ENCODE measurements around the gene TCF20.
A peak's percentile ranks its signal among the peaks of the same experiment; 100 is the strongest.

The TCF20 gene

DNA sequence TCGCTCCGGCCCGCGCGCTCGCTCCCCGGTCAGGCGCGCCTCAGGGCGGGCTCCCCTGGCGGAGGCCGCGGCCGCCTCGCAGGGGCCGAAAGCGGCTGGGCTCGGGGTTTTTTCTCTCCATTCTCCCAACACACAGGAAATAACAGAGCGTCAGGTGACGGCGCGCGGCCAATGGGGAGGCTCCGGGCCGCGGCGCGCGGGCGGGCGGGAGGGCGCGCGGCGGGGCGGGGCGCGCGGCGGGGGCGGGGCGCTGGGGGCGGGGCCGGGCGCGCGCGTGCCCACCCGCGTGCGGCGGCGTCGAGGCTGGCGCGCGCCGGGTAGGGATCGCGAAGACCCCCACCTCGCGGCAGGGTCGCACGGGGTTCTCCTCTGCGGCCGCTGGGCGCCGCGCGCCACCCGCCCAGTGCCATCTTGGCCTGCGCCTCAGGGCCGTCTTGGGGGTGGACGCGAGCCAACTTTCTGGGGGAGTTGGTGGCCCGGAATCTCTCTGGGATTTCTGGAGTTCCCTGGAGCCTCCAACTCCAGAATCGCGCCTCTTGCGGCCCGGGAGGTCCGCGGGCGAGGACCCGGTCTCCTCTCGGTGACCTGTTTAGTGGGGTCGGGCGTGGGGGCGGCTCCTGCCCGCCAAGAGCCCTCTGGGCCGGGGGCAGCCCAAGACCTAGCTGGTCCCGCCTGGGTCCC is at the start of gene TCF20:
Gene TCF20, minus strand, starts transcription at position 144 of the 681 bp plus-strand sequence. CDS start 55,348 bp downstream, outside the sequence.
- no peaks in the 10 kb centered on the region for H3K27me3 Mint-ChIP-seq
- H3K4me1 Mint-ChIP-seq (ENCODE audit: low read depth) = peaks cover 35% of the 10 kb centered on the region
- no peaks in the 10 kb centered on the region for H3K9me3 Mint-ChIP-seq
- peaks cover 4% of the 10 kb centered on the region for H3K36me3 Mint-ChIP-seq (ENCODE audit: low read depth)
- H3K4me3 Mint-ChIP-seq = peak within 1 kb of the TSS; percentile 91
- H3K27ac Mint-ChIP-seq = peak within 1 kb of the TSS; percentile 86

DNA sequence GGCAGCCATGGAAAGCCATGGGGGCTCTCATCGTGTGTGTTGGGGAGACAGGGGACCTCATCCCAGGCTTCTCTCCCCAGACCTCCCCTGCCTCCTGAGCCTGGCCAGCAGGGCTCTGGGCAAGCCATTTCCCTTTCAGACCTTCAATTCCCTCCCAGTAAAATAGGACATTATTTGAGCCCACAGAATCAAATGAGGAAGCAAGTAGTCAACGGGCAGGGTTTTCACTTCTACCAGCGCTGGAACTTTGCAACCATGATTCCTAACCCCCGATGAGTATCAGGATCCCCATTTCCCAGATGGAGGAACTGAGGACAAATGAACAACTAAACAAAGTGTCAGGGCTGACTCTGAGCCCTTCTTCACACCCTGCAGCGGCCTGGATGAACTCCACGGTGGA is 48.9 kb upstream of the TCF20 start:
- H3K27ac Mint-ChIP-seq = no peak overlapping the region
- no peaks in the 10 kb centered on the region for H3K27me3 Mint-ChIP-seq
- no peaks in the 10 kb centered on the region for H3K9me3 Mint-ChIP-seq

DNA sequence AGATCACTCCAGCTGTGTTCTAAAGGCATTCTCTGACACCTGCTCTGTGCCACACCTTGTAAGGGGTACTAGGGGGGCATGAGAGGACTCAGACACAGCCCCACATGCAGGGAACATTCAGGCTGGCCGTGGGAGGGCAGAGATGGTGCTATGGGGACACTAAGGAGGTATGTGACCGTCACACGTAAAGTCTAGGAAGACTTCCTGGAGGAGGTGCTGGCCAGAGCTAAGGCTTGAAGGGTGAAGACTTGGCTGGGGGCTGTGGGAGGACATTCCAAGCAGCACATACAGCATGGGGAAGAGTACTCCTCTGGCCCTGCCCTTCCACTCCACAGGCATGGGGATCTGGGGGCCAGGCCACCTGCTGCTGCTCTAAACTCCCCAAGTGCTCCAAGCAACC is 48.5 kb upstream of the TCF20 start:
- H3K27ac Mint-ChIP-seq = no peak overlapping the region
- no peaks in the 10 kb centered on the region for H3K9me3 Mint-ChIP-seq
- peaks cover 12% of the 10 kb centered on the region for H3K4me1 Mint-ChIP-seq (ENCODE audit: low read depth)
- no peaks in the 10 kb centered on the region for H3K27me3 Mint-ChIP-seq
- H3K36me3 Mint-ChIP-seq (ENCODE audit: low read depth) = no peaks in the 10 kb centered on the region
- H3K4me3 Mint-ChIP-seq = no peak overlapping the region

More for the DNA sequence above, 48.9 kb upstream of the TCF20 start:
- H3K4me1 Mint-ChIP-seq (ENCODE audit: low read depth) = peaks cover 13% of the 10 kb centered on the region
- H3K36me3 Mint-ChIP-seq (ENCODE audit: low read depth) = no peaks in the 10 kb centered on the region
- no peak overlapping the region for H3K4me3 Mint-ChIP-seq

DNA sequence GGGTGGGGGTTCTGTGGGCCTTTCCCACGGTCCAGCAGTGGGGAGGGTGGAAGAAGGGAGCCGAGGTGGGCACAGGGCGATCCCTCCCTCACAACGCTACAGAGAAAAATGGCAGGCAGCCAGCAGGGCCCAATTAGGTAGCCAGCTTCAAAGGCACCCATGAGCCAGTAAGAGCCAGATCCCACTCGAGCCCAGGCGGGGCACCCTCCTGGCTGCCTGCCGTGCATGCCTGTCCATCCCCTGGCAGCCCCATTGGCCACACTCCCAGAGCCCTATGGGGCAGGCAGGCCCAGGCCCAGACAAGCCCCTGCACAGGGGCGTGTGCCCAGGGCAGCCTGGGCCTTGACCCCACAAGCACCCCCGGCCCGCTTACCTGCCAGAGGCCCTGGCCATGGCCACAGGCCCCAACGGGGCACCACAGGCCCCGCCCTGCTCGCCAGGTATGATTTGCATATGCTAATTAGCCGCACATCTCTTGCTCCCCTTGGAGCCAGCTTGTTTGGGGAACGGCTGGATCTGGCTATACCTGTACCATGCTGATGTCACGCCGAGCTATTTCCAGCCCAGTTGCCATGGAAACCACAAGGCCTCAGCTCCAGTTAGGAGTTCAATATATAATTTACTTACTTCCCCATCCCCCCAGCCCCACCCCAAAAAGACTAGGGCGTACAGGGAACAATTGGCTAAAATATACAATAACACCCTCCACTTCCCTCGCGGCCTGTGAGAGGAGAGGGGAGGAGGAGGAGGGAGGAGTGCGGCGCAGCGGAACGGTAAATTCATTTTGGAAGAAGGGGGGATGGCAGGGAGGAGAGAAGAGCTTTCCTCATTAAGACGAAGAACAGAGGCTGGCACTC is 47.5 kb upstream of the TCF20 start:
- H3K27me3 Mint-ChIP-seq = no peaks in the 10 kb centered on the region
- H3K4me1 Mint-ChIP-seq (ENCODE audit: low read depth) = peaks cover 16% of the 10 kb centered on the region
- H3K36me3 Mint-ChIP-seq (ENCODE audit: low read depth) = no peaks in the 10 kb centered on the region
- no peaks in the 10 kb centered on the region for H3K9me3 Mint-ChIP-seq
- H3K4me3 Mint-ChIP-seq = no peak overlapping the region
- no peak overlapping the region for H3K27ac Mint-ChIP-seq

DNA sequence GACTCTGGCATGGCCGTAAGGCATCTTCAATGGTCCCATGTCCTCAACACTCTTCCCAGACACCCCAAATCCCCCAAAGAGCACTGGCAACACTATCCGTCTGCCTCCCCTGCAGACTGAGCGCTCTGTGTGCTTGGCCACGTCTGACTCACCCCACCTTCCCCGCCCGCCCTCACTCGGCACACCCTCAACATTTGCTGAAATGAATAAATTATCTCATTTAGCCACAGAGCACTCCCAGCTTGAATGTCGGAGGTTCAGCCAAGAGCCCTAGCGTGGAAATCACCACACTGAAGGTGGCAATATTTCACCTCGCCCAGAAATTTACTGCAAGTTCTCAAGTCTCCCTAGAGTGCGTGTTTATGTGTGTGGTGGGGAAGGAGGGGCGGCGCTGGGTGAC is 46.6 kb upstream of the TCF20 start:
- no peaks in the 10 kb centered on the region for H3K36me3 Mint-ChIP-seq (ENCODE audit: low read depth)
- H3K27ac Mint-ChIP-seq = peak overlapping the region; percentile 19
- H3K9me3 Mint-ChIP-seq = no peaks in the 10 kb centered on the region
- no peak overlapping the region for H3K4me3 Mint-ChIP-seq
- H3K4me1 Mint-ChIP-seq (ENCODE audit: low read depth) = peaks cover 16% of the 10 kb centered on the region
- H3K27me3 Mint-ChIP-seq = no peaks in the 10 kb centered on the region

DNA sequence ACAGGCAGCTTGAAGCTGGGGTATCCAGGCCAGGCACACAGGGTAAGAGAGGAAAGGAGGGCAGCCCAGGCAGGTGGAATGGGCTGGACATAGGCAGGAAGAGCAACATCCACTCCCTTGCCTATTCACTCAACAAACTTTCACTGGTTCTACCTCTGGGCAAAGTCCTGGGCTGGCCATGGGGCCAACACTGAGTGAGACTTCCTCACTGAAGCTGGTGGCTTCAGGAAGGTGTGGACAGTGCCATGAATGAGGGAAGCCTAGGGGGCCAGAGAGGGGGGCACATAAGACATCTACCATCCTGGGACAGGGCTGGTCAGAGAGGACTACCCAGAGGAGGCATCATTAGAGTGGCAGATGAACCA is 44.9 kb upstream of the TCF20 start:
- Mint-ChIP-seq H3K36me3 (ENCODE audit: low read depth) (no peaks in the 10 kb centered on the region), H3K27ac (no peak overlapping the region), H3K4me1 (ENCODE audit: low read depth) (peaks cover 21% of the 10 kb centered on the region), H3K9me3 (no peaks in the 10 kb centered on the region), H3K27me3 (no peaks in the 10 kb centered on the region), H3K4me3 (no peak overlapping the region)

DNA sequence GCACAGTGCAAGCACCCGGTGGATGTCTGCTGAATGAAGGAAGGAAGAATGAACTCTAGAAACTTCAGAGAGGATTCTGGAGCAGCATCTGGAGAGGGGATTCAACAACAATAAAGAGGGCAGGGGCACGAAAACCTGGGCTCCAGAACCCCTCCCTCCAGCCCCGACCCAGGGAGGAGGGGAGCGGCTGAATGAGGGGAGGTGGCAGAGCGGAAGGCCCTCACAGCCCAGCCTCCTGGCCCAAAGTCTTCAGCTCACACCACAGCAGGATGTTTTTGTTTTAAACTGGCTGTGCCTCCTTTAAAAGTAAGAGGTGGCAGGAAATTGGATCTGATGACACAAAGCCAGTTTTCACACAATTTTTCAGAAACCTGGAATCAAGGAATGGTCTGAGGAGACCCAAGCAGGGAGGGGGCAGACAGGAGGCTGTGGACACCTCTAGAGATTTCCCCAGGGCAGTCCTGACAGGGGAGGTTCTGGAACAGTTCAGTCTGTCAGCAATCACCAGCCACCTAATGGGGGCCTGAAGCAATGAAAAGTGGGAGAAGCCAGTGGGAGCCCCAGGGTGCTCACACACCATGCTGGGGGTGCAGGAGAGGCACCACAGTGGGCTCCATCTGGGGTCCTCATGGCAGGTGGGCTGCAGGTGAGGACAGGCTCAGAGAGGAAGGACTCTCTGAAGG is 44.4 kb upstream of the TCF20 start:
- Mint-ChIP-seq H3K4me1 (ENCODE audit: low read depth) (peaks cover 26% of the 10 kb centered on the region), H3K27me3 (no peaks in the 10 kb centered on the region), H3K27ac (no peak overlapping the region), H3K36me3 (ENCODE audit: low read depth) (no peaks in the 10 kb centered on the region), H3K4me3 (no peak overlapping the region), H3K9me3 (no peaks in the 10 kb centered on the region)

DNA sequence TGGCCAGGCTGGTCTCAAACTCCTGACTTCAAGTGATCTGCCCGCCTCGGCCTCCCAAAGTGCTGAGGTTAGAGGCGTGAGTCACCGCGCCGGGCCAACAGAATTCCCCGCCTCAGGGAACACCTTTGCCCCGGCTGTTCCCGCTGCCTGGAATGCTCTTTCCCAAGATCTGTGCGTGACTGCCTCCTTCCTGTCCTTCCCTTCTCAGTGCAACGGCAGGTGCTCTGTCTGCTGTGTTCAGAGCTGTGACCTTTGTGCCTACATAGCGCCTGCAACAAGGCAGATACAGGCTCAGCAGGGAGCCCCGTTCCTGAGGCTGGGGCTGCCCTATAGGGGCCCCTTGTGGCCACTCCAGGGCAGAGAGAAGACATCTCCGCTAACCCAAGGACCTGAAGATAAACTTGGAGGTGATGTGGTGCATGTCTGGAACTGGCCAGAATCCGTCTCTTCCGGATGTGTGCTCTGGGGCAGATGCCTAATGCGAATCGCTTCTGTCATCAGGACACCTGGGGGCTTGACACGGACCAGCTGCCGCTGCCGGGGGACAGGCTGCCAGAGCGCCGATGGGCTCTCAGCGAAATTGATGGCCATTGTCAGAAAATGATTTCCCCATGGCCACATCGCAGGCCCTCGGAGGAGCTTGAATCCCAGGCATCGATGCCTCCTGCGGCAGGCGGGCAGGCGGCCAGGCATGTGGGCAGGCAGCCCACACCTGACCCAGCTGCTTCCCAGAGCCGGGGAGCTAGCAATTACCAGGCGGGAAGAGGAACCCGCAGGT is 43.5 kb upstream of the TCF20 start:
- Mint-ChIP-seq H3K27ac (no peak overlapping the region), H3K27me3 (no peaks in the 10 kb centered on the region), H3K4me3 (no peak overlapping the region), H3K36me3 (ENCODE audit: low read depth) (no peaks in the 10 kb centered on the region), H3K9me3 (no peaks in the 10 kb centered on the region), H3K4me1 (ENCODE audit: low read depth) (peaks cover 28% of the 10 kb centered on the region)

DNA sequence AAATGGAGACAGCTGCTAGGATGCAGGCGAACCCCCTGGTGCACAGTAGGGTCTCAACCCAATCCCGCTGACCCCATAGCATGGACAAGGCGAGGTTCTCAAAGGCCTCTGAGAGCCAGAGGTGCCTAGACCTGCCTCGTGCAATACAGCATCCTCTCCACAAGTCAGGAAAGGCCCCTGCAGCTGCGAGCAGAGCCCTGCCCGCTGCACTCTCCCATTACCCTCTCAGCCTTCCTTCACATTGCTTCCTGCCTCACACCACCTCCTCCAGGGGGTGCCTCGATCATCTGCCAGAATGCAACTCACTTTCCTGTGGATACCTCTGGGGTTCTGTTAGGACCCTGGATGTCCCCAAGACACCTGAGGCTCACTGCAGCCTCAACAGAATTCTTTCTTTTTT is 42.8 kb upstream of the TCF20 start:
- Mint-ChIP-seq H3K27ac (no peak overlapping the region), H3K4me3 (no peak overlapping the region), H3K4me1 (ENCODE audit: low read depth) (peaks cover 28% of the 10 kb centered on the region), H3K9me3 (no peaks in the 10 kb centered on the region), H3K36me3 (ENCODE audit: low read depth) (no peaks in the 10 kb centered on the region), H3K27me3 (no peaks in the 10 kb centered on the region)

DNA sequence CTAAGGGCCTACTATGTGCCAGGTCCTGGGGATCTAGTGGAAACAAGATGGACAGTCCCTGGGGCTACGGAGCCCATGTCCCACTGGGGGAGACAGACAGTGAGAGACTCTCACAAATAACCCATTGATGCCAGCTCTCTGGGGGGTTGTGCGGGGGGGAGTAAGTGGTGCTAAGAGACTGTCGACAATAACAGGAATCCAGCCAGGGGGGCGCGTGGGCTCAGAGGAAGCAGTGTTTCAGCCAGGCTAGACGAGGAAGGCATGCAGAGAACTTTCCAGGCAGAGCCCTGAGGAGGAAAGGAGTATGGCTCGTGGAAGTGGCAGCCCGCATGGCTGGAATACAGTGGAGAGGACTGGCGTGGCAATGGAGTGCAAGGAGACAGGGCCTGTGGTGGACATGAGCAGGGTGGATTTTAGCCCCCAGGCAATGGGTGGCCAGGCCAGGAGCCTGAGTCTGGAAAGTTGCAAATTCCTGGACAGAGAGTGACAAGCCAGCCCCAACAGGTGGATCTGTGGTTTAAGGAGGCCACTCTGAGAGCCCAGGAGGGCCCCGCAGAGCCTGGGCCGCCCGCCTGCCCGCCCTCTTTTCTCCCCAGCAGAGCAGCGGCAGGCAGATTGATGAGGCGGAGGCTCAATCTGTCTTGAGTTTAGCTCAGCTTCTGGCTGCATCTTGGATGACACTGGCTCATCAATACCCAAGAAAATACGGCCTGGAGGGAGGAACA is 40.0 kb upstream of the TCF20 start:
- H3K36me3 Mint-ChIP-seq (ENCODE audit: low read depth) = no peaks in the 10 kb centered on the region
- H3K27ac Mint-ChIP-seq = peak overlapping the region; percentile 28
- no peaks in the 10 kb centered on the region for H3K9me3 Mint-ChIP-seq
- peaks cover 19% of the 10 kb centered on the region for H3K4me1 Mint-ChIP-seq (ENCODE audit: low read depth)
- H3K27me3 Mint-ChIP-seq = no peaks in the 10 kb centered on the region
- H3K4me3 Mint-ChIP-seq = no peak overlapping the region

DNA sequence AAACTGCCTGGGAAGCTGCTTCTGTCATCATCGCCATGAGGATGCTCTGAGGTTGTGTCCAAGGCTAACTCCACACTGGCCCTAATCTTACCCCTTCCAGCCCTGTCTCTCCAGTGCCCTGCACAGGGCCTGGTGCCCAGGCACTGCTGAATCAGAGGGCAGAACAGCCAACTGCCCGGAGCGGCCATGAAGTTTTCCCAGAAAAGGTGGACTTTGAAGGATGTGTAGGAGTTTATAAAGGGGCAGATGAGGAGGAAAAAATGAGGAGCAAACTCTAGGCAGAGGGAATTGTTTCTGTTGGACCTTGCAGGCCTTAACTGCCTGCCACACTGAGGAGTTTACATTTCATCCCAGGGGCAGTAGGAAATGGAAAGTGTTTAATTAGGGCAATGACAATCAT is 39.4 kb upstream of the TCF20 start:
- Mint-ChIP-seq H3K27me3 (no peaks in the 10 kb centered on the region), H3K36me3 (ENCODE audit: low read depth) (no peaks in the 10 kb centered on the region), H3K9me3 (no peaks in the 10 kb centered on the region), H3K4me3 (no peak overlapping the region), H3K4me1 (ENCODE audit: low read depth) (peaks cover 19% of the 10 kb centered on the region), H3K27ac (no peak overlapping the region)

DNA sequence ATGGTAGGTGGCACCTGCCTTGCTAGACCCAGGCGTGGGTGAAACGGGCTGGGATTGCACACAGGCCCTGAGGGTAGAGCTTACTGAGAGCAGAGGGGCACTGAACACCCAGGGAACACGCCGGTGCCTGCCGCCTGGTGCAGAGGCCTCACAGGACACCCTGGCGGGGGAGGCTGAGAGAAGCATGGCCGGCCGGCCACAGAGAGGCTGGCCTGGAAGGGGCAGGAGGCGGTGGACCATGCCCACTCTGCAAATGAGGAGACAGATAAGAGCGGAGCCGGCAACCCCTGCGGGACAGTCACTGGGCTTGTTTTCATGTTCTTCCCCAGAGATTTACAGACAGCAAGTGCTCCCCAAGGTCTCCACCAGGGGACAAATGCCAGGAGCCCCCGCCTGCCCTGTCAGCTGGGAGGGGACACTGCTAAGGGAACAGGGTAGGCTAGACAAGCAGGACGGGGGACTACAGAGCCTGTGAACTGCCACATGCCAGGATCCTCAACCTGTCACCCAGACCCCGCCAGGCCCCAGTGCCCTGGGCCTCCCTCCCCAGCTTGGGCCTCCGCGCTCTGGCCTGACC is 38.5 kb upstream of the TCF20 start:
- Mint-ChIP-seq H3K9me3 (no peaks in the 10 kb centered on the region), H3K4me3 (no peak overlapping the region), H3K27me3 (no peaks in the 10 kb centered on the region), H3K4me1 (ENCODE audit: low read depth) (peaks cover 21% of the 10 kb centered on the region), H3K27ac (no peak overlapping the region), H3K36me3 (ENCODE audit: low read depth) (no peaks in the 10 kb centered on the region)

DNA sequence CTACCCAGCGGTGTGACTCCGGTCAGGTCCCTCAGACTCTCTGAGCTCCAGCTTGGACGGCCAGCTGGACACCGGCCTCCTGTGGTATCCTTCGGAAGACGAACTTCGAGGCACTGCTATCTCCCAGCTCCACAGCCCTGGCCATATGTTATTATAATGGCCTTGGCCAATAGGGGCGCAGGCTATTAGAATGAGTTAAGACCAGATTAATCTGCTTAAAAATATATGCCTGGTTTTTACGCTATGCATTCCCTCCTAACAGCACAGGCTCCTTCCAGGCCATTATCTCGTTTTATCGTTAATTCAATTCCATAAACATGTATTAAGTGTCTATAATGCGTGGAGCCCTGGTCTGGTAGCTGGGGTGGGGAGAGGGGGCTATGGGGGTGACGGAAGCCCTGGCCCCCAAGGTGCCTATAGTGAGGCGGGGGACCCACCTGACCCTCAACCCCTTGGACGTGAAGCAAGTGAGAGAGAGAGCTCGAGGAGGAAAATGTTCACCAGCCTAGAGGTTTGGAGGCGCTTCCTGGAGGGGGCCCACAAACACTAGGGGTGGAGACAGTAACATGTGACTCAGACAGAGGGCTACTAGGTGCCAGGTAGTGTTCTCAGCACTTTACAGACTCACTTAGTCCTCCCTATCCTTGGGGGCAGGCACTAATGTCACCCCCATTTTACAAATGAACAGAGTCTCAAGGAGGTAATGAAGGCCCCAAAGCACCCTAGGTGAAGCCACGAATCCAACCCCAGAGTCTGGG is 37.5 kb upstream of the TCF20 start:
- Mint-ChIP-seq H3K4me3 (no peak overlapping the region), H3K36me3 (ENCODE audit: low read depth) (no peaks in the 10 kb centered on the region), H3K27ac (no peak overlapping the region), H3K9me3 (no peaks in the 10 kb centered on the region), H3K4me1 (ENCODE audit: low read depth) (peaks cover 20% of the 10 kb centered on the region), H3K27me3 (no peaks in the 10 kb centered on the region)
